Astrocyte of the hippocampus (primary cell): Measurements from ENCODE around the gene PLGRKT.
A peak's percentile ranks its signal among the peaks of the same experiment; 100 is the strongest.
"Not testable (repeated sequence)": the region's sequence is repeated elsewhere in the genome, so short reads cannot be mapped to it uniquely, and the experiment has no call there.

Experiments used
- DNase-seq: peaks from one replicate; pipeline ENCODE4 v3.0.0; 2011; ENCODE audit warnings: low read depth, low spot score

The PLGRKT gene

GRCh38 chr9:5432890-5433289 is 4.8 kb downstream of the PLGRKT start:
- not testable (repeated sequence) for DNase-seq

- DNase-seq: no peak
These were observed 6.8 kb downstream of the PLGRKT start for GRCh38 chr9:5430912-5431311.

- no peak for DNase-seq
These were observed 7.7 kb downstream of the PLGRKT start for GRCh38 chr9:5429873-5430564.

- DNase-seq: no peak
These were observed 8.8 kb downstream of the PLGRKT start for GRCh38 chr9:5428794-5429528.

GRCh38 chr9:5428172-5428571 is 9.6 kb downstream of the PLGRKT start:
- DNase-seq: no peak

- DNase-seq: no peak
These were observed 10.7 kb downstream of the PLGRKT start for GRCh38 chr9:5427005-5427404.

- no peak for DNase-seq
These were observed 12.6 kb downstream of the PLGRKT start for GRCh38 chr9:5425006-5425628.

- no peak for DNase-seq
These were observed 15.4 kb downstream of the PLGRKT start for GRCh38 chr9:5422276-5422675.

GRCh38 chr9:5421163-5421562 is 16.6 kb downstream of the PLGRKT start:
- no peak for DNase-seq

GRCh38 chr9:5419987-5420386 is 17.7 kb downstream of the PLGRKT start:
- DNase-seq: no peak

- DNase-seq: no peak
These were observed 19.2 kb downstream of the PLGRKT start for GRCh38 chr9:5418481-5418880.

GRCh38 chr9:5416953-5417352 is 20.8 kb downstream of the PLGRKT start:
- no peak for DNase-seq

- DNase-seq: no peak
These were observed 29.1 kb downstream of the PLGRKT start for GRCh38 chr9:5408596-5408995.

GRCh38 chr9:5402217-5402616 is 35.5 kb downstream of the PLGRKT start:
- no peak for DNase-seq

GRCh38 chr9:5397547-5397946 is 40.2 kb downstream of the PLGRKT start:
- not testable (repeated sequence) for DNase-seq

- no peak for DNase-seq
These were observed 42.3 kb downstream of the PLGRKT start for GRCh38 chr9:5395428-5395827.

- DNase-seq: not testable (repeated sequence)
These were observed 43.7 kb downstream of the PLGRKT start for GRCh38 chr9:5393976-5394375.

GRCh38 chr9:5393497-5393896 is 44.2 kb downstream of the PLGRKT start:
- DNase-seq: no peak

GRCh38 chr9:5392285-5392684 is 45.4 kb downstream of the PLGRKT start:
- DNase-seq: no peak

- DNase-seq: peak; percentile 88
These were observed 48.5 kb downstream of the PLGRKT start for GRCh38 chr9:5389109-5389732.

GRCh38 chr9:5388026-5388819 is 49.5 kb downstream of the PLGRKT start:
- DNase-seq: peak; percentile 64

GRCh38 chr9:5384436-5384835 is 53.3 kb downstream of the PLGRKT start:
- no peak for DNase-seq
